Chondrocyte (in vitro differentiated cells): ENCODE data around the gene TXNDC2. TPM values are rescaled to one million over a fixed set of nuclear protein-coding genes. Genes with fewer than 3 reads are reported as not detected.

Source experiments
- DNase-seq: peaks from one replicate; pipeline ENCODE4 v3.0.0; 2021; ENCODE audit warnings: mixed read lengths, low spot score
- H3K27ac Mint-ChIP-seq: one replicate; pipeline ENCODE4 v1.8.0; 2021; ENCODE audit warnings: mild to moderate bottlenecking, moderate library complexity, mixed read lengths; ENCODE audit not compliant: unreplicated experiment
- H3K27me3 Mint-ChIP-seq: 2 replicates; pipeline ENCODE4 v1.8.0; 2021; ENCODE audit warnings: low read depth, mixed read lengths
- H3K36me3 Mint-ChIP-seq: 2 replicates; pipeline ENCODE4 v1.8.0; 2021; ENCODE audit warnings: low read depth, mixed read lengths
- H3K4me1 Mint-ChIP-seq: 2 replicates; pipeline ENCODE4 v1.8.0; 2021; ENCODE audit warnings: low read depth, mild to moderate bottlenecking, mixed read lengths
- H3K4me3 Mint-ChIP-seq: one replicate; pipeline ENCODE4 v1.8.0; 2021; ENCODE audit warnings: mild to moderate bottlenecking, moderate library complexity, mixed read lengths; ENCODE audit not compliant: unreplicated experiment
- H3K9me3 Mint-ChIP-seq: 2 replicates; pipeline ENCODE4 v1.8.0; 2021; ENCODE audit warnings: low read depth, mixed read lengths
- CTCF ChIP-seq: fragments of 200-600 bp; sonication (generic); IDR thresholded peaks from 2 replicates; pipeline ENCODE4 v1.5.0; 2021; ENCODE audit warnings: antibody characterized with exemption, mild to moderate bottlenecking, moderate library complexity
- total RNA-seq: library from RNA; stranded (reverse); gene quantifications from 3 replicates; pipeline ENCODE4 v1.2.1, GENCODE V29; 2021

Gene TXNDC2
- total RNA-seq, 1 donor from 2014 or later, result 0.17 TPM

GRCh38 chr18:9928646-9929259, 43.0 kb downstream of the TXNDC2 start:
- no peak overlapping the region for H3K27ac Mint-ChIP-seq
- no peak overlapping the region for H3K4me3 Mint-ChIP-seq
- no peaks in the 10 kb centered on the region for H3K27me3 Mint-ChIP-seq
- no peak for DNase-seq
- no peaks in the 10 kb centered on the region for H3K9me3 Mint-ChIP-seq
- H3K36me3 Mint-ChIP-seq, result peaks cover 4% of the 10 kb centered on the region
- no peak for TF ChIP-seq CTCF
- peaks cover 72% of the 10 kb centered on the region for H3K4me1 Mint-ChIP-seq

- no peak for TF ChIP-seq CTCF
- Mint-ChIP-seq H3K36me3 (peaks cover 6% of the 10 kb centered on the region), H3K9me3 (no peaks in the 10 kb centered on the region), H3K4me1 (peaks cover 63% of the 10 kb centered on the region), H3K4me3 (no peak overlapping the region), H3K27me3 (no peaks in the 10 kb centered on the region), H3K27ac (no peak overlapping the region)
- DNase-seq, result no peak
Measured at GRCh38 chr18:9930299-9930884, 44.6 kb downstream of the TXNDC2 start.

GRCh38 chr18:9931146-9931545, 45.4 kb downstream of the TXNDC2 start:
- no peaks in the 10 kb centered on the region for H3K9me3 Mint-ChIP-seq
- DNase-seq, result no peak
- no peak overlapping the region for H3K27ac Mint-ChIP-seq
- no peak overlapping the region for H3K4me3 Mint-ChIP-seq
- no peaks in the 10 kb centered on the region for H3K27me3 Mint-ChIP-seq
- peaks cover 6% of the 10 kb centered on the region for H3K36me3 Mint-ChIP-seq
- peaks cover 56% of the 10 kb centered on the region for H3K4me1 Mint-ChIP-seq
- no peak for TF ChIP-seq CTCF

GRCh38 chr18:9931678-9932077, 45.9 kb downstream of the TXNDC2 start:
- H3K27me3 Mint-ChIP-seq, result no peaks in the 10 kb centered on the region
- no peak for TF ChIP-seq CTCF
- peaks cover 52% of the 10 kb centered on the region for H3K4me1 Mint-ChIP-seq
- no peak for DNase-seq
- no peaks in the 10 kb centered on the region for H3K9me3 Mint-ChIP-seq
- H3K36me3 Mint-ChIP-seq, result peaks cover 9% of the 10 kb centered on the region
- no peak overlapping the region for H3K27ac Mint-ChIP-seq
- no peak overlapping the region for H3K4me3 Mint-ChIP-seq

GRCh38 chr18:9933865-9934264, 48.1 kb downstream of the TXNDC2 start:
- H3K36me3 Mint-ChIP-seq, result peaks cover 15% of the 10 kb centered on the region
- H3K9me3 Mint-ChIP-seq, result no peaks in the 10 kb centered on the region
- DNase-seq, result no peak
- peak overlapping the region; percentile 43 for H3K27ac Mint-ChIP-seq
- no peak for TF ChIP-seq CTCF
- peaks cover 33% of the 10 kb centered on the region for H3K4me1 Mint-ChIP-seq
- H3K27me3 Mint-ChIP-seq, result no peaks in the 10 kb centered on the region
- H3K4me3 Mint-ChIP-seq, result no peak overlapping the region
